Sigmoid colon (tissue), 4 donors: ENCODE results near the gene MIOX.

Experiments used
- CTCF ChIP-seq, 4 experiments: fragments of 450-650 bp in 3 of 4; fragments of 200-600 bp in 1 of 4; IDR thresholded peaks; one replicate each; pipeline ENCODE4 v1.5.1; 2016 to 2019; ENCODE audit warnings: antibody characterized with exemption in 4 of 4, mild to moderate bottlenecking in 3 of 4, moderate library complexity in 2 of 4
- EP300 ChIP-seq, 4 donors: sonication (generic); formaldehyde crosslinking; IDR thresholded peaks; one replicate each; pipeline ENCODE4 v1.6.1; 2017; ENCODE audit warnings: antibody characterized with exemption in 4 of 4
- POLR2A ChIP-seq, 2 donors: fragments of 450-650 bp; IDR thresholded peaks; one replicate each; pipeline ENCODE4 v1.6.1; 2016; ENCODE audit warnings: antibody characterized with exemption in 2 of 2, mild to moderate bottlenecking in 2 of 2, moderate library complexity in 2 of 2
- POLR2AphosphoS5 ChIP-seq, 4 donors: sonication (generic); formaldehyde crosslinking; IDR thresholded peaks; one replicate each; pipeline ENCODE4 v1.6.1; 2017; ENCODE audit warnings: antibody characterized with exemption in 4 of 4

- TF ChIP-seq POLR2A (IDR thresholded peaks at IDR 0.05) (no peak), CTCF (IDR thresholded peaks at IDR 0.05) (no peak), POLR2AphosphoS5 (IDR thresholded peaks at IDR 0.05) (no peak), EP300 (IDR thresholded peaks at IDR 0.05) (no peak)
Measured at GRCh38 chr22:50506611-50507420, 20.2 kb downstream of the MIOX start.
